Measurements from ENCODE around the gene GPR146.

GRCh38 chr7:1086588-1087464, 42.5 kb downstream of the GPR146 start:
- TF ChIP-seq CTCF (IDR thresholded peaks at IDR 0.05; ENCODE audit: low read depth, low read length, poor library complexity, severe bottlenecking) (peak; percentile 100), EZH2phosphoT487 (IDR thresholded peaks at IDR 0.05; ENCODE audit: borderline replicate concordance, low read length) (no peak)
